GM12872 (cell line): Measurements from ENCODE around the gene PLA2G4B.

Experiments used
- CTCF ChIP-seq: IDR thresholded peaks from 3 replicates; pipeline ENCODE4 v1.5.1; 2011; ENCODE audit warnings: low read depth, mild to moderate bottlenecking, low read length, moderate library complexity; ENCODE audit not compliant: insufficient read depth

The PLA2G4B gene

GRCh38 chr15:41817781-41818180 is 20.9 kb upstream of the PLA2G4B start:
- no peak for TF ChIP-seq CTCF

- no peak for TF ChIP-seq CTCF
These were observed 19.1 kb upstream of the PLA2G4B start for GRCh38 chr15:41819455-41820050.

GRCh38 chr15:41820791-41821423 is 17.7 kb upstream of the PLA2G4B start:
- no peak for TF ChIP-seq CTCF

GRCh38 chr15:41821831-41822230 is 16.8 kb upstream of the PLA2G4B start:
- no peak for TF ChIP-seq CTCF

GRCh38 chr15:41822471-41822870 is 16.2 kb upstream of the PLA2G4B start:
- TF ChIP-seq CTCF = no peak

GRCh38 chr15:41822957-41823356 is 15.7 kb upstream of the PLA2G4B start:
- TF ChIP-seq CTCF = no peak

GRCh38 chr15:41823502-41823901 is 15.1 kb upstream of the PLA2G4B start:
- no peak for TF ChIP-seq CTCF
